Measurements from ENCODE around the gene CELSR1.
"Not testable (repeated sequence)": the region's sequence is repeated elsewhere in the genome, so short reads cannot be mapped to it uniquely, and the experiment has no call there.

CELSR1 gene

GRCh38 chr22:46319319-46319718 is 218.1 kb downstream of the CELSR1 start:
- H3K27me3 ChIP-seq (ENCODE audit: control insufficient read depth, insufficient read depth, low read length) = no peaks in the 10 kb centered on the region
- H3K36me3 ChIP-seq (ENCODE audit: control insufficient read depth, insufficient read depth, low read length) = no peaks in the 10 kb centered on the region
- no peak overlapping the region for H3K9ac ChIP-seq (ENCODE audit: low read length)
- H3K27ac ChIP-seq (ENCODE audit: low read depth, low read length) = no peak overlapping the region
- H3K4me3 ChIP-seq (ENCODE audit: low read length) = no peak overlapping the region
- no peaks in the 10 kb centered on the region for H3K4me1 ChIP-seq (ENCODE audit: control insufficient read depth, insufficient read depth, low read length)

- Histone ChIP-seq H3K4me3 (ENCODE audit: low read length) (no peak overlapping the region), H3K36me3 (ENCODE audit: control insufficient read depth, insufficient read depth, low read length) (no peaks in the 10 kb centered on the region), H3K9ac (ENCODE audit: low read length) (no peak overlapping the region), H3K4me1 (ENCODE audit: control insufficient read depth, insufficient read depth, low read length) (no peaks in the 10 kb centered on the region), H3K27me3 (ENCODE audit: control insufficient read depth, insufficient read depth, low read length) (no peaks in the 10 kb centered on the region), H3K27ac (ENCODE audit: low read depth, low read length) (no peak overlapping the region)
These were observed 218.8 kb downstream of the CELSR1 start for GRCh38 chr22:46318576-46318975.

DNA sequence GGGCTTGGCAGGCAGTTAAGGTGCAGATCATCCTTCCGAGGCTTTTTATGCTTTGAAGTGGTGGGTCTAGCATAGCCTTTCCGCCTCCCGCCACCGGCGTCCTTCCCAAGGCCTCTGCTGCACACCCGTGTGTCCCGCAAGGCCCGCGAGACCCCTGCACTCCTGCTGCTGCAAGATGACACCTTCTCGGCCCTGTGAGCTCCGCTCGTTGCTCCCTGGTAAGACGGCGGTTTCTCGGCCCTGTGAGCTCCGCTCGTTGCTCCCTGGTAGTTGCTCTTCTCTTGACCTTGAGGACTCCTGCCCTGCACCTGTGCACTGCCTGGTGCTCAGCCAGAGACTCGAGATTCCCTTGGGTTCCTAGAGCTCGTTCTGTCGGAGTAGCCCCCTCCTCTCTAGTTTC is 219.8 kb downstream of the CELSR1 start:
- Histone ChIP-seq H3K36me3 (ENCODE audit: control insufficient read depth, insufficient read depth, low read length) (no peaks in the 10 kb centered on the region), H3K27ac (ENCODE audit: low read depth, low read length) (no peak overlapping the region), H3K27me3 (ENCODE audit: control insufficient read depth, insufficient read depth, low read length) (no peaks in the 10 kb centered on the region), H3K4me3 (ENCODE audit: low read length) (no peak overlapping the region), H3K9ac (ENCODE audit: low read length) (no peak overlapping the region), H3K4me1 (ENCODE audit: control insufficient read depth, insufficient read depth, low read length) (no peaks in the 10 kb centered on the region)

- H3K36me3 ChIP-seq (ENCODE audit: control insufficient read depth, insufficient read depth, low read length) = no peaks in the 10 kb centered on the region
- no peak overlapping the region for H3K4me3 ChIP-seq (ENCODE audit: low read length)
- no peak overlapping the region for H3K27ac ChIP-seq (ENCODE audit: low read depth, low read length)
- no peak overlapping the region for H3K9ac ChIP-seq (ENCODE audit: low read length)
- no peaks in the 10 kb centered on the region for H3K27me3 ChIP-seq (ENCODE audit: control insufficient read depth, insufficient read depth, low read length)
- no peaks in the 10 kb centered on the region for H3K4me1 ChIP-seq (ENCODE audit: control insufficient read depth, insufficient read depth, low read length)
These were observed 221.4 kb downstream of the CELSR1 start for GRCh38 chr22:46315976-46316375.

- H3K36me3 ChIP-seq (ENCODE audit: control insufficient read depth, insufficient read depth, low read length); H3K27ac ChIP-seq (ENCODE audit: low read depth, low read length); H3K9ac ChIP-seq (ENCODE audit: low read length); H3K4me1 ChIP-seq (ENCODE audit: control insufficient read depth, insufficient read depth, low read length); H3K4me3 ChIP-seq (ENCODE audit: low read length); H3K27me3 ChIP-seq (ENCODE audit: control insufficient read depth, insufficient read depth, low read length): not testable (repeated sequence)
These were observed 224.6 kb downstream of the CELSR1 start for GRCh38 chr22:46312848-46313247.

GRCh38 chr22:46312056-46312455 is 225.4 kb downstream of the CELSR1 start:
- Histone ChIP-seq H3K4me1 (ENCODE audit: control insufficient read depth, insufficient read depth, low read length) (no peaks in the 10 kb centered on the region), H3K36me3 (ENCODE audit: control insufficient read depth, insufficient read depth, low read length) (no peaks in the 10 kb centered on the region), H3K4me3 (ENCODE audit: low read length) (no peak overlapping the region), H3K27ac (ENCODE audit: low read depth, low read length) (no peak overlapping the region), H3K27me3 (ENCODE audit: control insufficient read depth, insufficient read depth, low read length) (no peaks in the 10 kb centered on the region), H3K9ac (ENCODE audit: low read length) (no peak overlapping the region)

Data from rectal smooth muscle tissue (tissue), 1 donor.